HL-60 (cell line): Measurements from ENCODE around the gene KCTD11.

Source experiments
- CTCF ChIP-seq: IDR thresholded peaks from one replicate; pipeline ENCODE4 v1.5.1; 2011; ENCODE audit warnings: low read length, control low read depth, inconsistent platforms; ENCODE audit not compliant: insufficient read depth
- GABPA ChIP-seq: IDR thresholded peaks from 2 replicates; pipeline ENCODE4 v1.6.1; 2012; ENCODE audit warnings: low read depth
- POLR2AphosphoS5 ChIP-seq: IDR thresholded peaks from 2 replicates; pipeline ENCODE4 v1.6.1; 2012; ENCODE audit warnings: low read depth
- REST ChIP-seq: IDR thresholded peaks from 2 replicates; pipeline ENCODE4 v1.6.1; 2012; ENCODE audit warnings: low read depth; ENCODE audit not compliant: insufficient replicate concordance

- TF ChIP-seq CTCF (no peak), REST (no peak), POLR2AphosphoS5 (no peak), GABPA (no peak)
These were observed 27.6 kb upstream of the KCTD11 start for GRCh38 chr17:7324438-7324779.
